CD4-positive, alpha-beta T cell treated with Interleukin-6 for 4 hours (primary cell): Measurements from ENCODE around the gene ETAA1.

Source experiments
- DNase-seq: peaks from one replicate; pipeline ENCODE4 v3.0.0-alpha.2; 2020; ENCODE audit warnings: mixed read lengths

Gene ETAA1

DNA sequence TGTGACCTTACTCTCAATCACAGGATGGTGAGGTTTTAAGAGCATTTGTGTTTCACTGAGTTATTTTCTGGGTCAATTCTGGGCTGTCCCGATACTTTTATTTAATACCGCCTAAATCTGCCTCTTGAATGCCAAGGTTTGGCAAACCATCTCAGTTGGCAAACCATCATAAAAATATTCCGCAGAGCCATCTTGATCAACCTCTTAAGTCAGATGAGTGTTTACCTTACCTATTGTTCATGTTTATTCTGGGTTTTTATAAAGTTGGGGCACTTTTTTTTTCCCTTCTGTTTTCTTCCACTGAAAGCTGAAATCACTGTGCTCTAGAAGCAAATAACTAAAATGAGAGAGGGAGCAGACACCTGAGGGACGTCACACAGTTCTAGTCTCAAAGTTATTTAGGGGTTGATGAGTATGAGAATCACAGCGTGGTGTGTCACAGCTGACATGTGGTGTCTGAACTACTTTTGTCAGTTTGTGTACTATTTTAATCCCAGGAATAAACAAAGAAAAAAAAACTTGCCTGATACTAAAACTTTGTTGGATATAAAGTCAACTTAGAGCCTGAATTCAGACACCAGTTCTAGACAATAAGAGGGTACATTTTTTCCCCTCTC, 48.6 kb downstream of the ETAA1 start:
- no peak for DNase-seq

DNA sequence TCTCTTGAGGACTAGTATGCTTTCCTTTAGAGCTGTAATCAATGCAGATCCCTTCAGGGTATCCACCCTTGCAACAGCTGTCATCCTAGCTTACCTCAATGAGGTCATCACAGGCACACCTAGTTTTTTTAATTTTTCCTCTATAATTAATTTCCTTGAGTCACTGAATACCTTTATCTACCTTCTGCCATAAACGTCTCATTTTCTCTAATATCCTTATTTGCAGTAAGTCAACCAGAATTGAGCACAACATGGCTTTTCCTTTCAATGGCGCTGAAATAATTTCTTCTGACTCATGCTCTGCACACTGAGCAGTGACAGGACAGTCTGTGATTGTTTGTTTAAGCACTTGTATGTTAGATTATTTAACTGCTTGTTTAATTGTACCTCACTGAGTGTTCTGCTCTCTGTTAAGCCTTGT, 49.4 kb downstream of the ETAA1 start:
- DNase-seq: no peak

DNA sequence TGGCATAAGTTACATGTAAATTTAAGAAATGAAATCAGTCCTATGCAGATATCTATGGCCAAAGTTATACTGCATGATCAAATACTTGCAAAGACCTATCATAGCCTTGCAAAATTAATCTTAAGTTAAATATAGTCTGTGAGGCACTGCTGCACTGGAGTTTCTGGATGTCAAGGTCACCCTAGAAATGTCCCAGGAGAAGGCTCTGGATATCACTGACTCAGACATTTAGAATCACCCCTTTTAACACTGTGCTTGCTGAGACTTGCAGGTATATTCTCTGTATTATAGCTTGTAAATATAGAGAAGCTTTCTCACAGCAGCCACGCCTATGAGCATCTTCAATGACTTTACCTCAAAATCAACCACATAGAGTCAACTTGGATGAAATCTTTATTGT, 51.5 kb downstream of the ETAA1 start:
- DNase-seq: no peak

DNA sequence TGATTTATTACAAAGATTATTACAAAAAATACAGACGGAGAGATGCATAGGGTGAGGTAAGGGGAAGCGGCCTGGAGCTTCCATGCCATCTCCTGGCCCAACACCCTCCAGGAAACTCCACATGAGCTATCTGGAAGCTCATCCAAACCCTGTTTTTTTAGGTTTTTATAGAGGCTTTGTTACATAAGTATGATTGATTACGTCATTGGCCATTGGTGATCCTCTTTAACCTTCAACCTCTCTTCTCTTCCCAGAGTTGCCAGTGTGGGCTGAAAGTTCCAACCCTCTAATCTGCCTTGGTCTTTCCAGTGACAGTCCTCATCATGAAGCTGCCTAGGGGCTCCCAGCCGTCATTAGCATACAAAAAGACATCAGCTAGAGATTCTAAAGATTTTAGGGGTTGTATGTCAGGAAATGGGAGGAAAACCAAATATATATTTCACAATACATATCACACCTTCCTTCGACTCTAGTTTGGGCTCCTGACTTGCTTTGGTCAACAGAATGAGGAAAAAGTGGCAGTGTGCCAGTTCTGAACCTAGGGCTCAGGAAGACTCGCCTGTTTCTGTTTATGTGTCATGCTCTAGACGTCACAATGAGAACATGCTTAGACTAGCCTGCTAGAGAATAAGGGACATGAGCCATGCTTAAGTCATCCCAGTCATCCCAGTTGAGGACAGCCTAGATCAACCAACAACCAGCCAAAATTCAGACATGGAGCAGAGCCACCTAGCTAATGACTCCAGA, 54.1 kb downstream of the ETAA1 start:
- no peak for DNase-seq

DNA sequence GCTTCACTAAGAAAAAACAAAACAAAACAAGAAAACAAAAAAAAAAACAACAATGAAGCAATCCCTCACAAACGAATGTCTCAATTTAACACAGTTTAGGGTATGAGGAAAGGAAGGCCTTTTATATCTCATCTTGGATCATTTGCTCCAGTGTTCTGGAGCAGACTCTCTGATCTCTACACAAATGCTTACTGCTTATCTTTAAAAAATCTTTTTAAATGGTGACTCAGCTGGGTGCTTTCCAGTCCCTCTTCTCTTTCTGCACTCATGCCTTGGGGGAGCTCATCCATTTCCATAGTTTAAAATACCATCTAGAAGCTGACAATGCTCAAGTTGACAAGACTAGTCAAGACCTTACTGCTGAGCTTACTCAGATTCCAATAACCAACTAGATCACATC, 56.2 kb downstream of the ETAA1 start:
- DNase-seq: no peak

DNA sequence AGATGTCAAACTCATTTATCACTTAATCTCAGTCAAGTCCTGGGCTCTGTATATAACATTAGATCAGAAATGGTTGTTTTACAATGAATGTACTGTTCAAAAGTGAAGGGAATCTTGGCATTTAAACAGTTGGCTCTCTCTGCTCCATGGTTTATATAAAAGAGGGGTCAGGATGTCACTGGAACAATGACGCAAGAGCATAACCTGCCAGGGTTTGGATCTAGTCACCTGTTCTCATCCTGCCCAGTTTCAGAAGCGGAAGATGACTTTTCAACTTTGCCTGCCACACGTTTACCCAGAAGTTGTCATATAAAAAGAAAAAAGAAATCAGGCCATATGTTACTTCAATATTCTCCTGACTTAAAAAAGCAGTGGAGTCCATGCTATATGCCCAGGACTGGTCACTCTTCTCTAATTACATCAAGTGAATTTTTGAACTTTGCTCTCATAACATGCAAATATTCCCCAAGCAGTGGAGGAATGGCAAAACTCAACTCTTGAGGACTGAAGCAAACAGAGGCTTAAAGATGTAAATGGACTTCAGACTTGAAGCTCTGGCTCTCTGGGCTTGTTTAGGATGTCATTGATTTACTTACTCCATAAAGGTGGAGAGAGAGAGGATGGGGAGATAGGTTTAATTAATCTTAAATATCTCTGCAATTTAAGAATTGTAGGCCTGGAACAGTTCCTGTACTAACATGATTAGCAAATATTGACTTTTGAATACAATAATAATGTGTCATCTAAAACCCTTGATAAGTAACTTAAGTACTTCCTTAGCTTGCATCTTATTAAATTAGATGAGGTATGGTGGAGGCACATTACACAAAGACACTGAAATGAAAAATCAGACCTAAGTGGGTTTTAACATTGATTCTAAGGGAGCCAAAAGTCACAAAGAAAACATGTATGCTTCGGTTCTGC, 58.3 kb downstream of the ETAA1 start:
- no peak for DNase-seq

DNA sequence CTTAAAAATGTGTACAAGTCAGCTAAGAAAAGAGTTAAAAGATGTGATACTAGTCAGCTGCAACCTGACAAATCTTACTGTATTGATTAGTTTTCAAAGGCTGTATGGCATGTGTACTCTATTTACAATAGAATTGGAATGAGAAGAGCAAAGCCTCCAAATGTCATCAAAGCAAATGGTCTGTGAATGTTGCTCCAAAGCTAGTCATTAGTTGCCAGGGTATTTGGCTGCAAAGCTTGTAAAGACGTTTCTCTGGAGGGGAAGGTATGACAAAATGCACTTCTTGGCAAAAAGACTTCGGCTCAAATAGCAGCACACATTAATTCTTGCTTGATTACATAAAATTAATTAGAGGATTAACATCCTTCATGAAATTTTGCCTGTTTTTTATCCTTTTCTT, 59.3 kb downstream of the ETAA1 start:
- DNase-seq: no peak

DNA sequence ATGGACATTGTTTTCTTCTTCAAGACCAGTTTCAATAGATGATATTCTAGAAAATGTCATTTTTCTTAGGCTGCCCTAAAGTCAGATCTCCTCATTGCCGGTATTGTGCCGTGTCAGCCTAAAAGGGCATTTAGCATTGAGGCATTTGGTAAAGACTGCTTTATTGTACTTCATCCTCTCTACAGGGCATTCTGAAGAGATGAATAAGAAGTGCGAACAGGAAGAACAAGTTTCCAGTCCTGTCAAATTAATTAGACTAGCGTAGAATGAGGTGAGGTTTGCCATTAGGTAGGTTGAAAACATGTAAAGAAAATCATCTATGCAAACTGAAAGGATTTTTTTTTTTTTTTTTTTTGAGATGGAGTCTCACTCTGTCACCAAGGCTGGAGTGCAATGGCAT, 60.6 kb downstream of the ETAA1 start:
- DNase-seq: no peak

DNA sequence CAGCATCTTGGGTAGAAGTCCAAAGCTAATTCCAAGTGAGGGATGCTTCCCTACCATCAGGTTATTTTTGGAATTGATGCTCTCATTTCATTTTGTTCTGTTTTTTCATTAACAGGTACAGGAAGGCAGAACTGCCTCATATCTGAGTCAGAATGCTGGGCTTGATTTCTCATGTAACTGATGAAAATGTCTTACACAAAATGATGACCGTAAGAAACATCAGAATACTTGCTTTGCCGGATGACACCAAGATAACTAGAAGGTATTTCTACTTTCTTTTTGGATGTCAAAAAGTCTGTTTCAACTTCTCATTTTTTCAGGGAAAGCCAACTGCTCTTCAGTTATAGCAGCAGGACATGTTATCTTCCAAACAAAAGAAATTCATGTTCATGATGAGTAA, 62.6 kb downstream of the ETAA1 start:
- DNase-seq: no peak
